Measurements from ENCODE around the gene LSMEM2. TPM values are rescaled to one million over a fixed set of nuclear protein-coding genes. Genes with fewer than 3 reads are reported as not detected.
A peak's percentile ranks its signal among the peaks of the same experiment; 100 is the strongest.

LSMEM2 gene
- total RNA-seq, 1 donor from 2014 or later: not detected

GRCh38 chr3:50324351-50325112, 45.6 kb downstream of the LSMEM2 start:
- H3K36me3 ChIP-seq: peaks cover 0 to 13% of the 10 kb centered on the region in 2 donors
- peaks cover 47% of the 10 kb centered on the region for H3K4me1 ChIP-seq
- H3K4me3 ChIP-seq: no peak overlapping the region
- H3K27me3 ChIP-seq: no peaks in the 10 kb centered on the region
- H3K9me3 ChIP-seq: no peaks in the 10 kb centered on the region
- DNase-seq (ENCODE audit: extremely low spot score in 2 of 2): no peak
- peak overlapping the region; percentile 90 for H3K27ac ChIP-seq
- TF ChIP-seq POLR2AphosphoS5 (IDR thresholded peaks at IDR 0.05; ENCODE audit: insufficient read depth in 1 of 2, low read depth in 1 of 2) (no peak), CTCF (IDR thresholded peaks at IDR 0.05) (peak; percentile 36 to 76 (median 74))
- intact Hi-C loops (cut with DNase I): loop anchor here (5.0 kb wide), 1 partner anchor 67 kb away; no protein-coding TSS in a partner anchor

- H3K4me1 ChIP-seq: peaks cover 42% of the 10 kb centered on the region
These were observed 46.2 kb downstream of the LSMEM2 start for GRCh38 chr3:50325113-50325480.

GRCh38 chr3:50325497-50326181, 46.8 kb downstream of the LSMEM2 start:
- Histone ChIP-seq H3K4me3 (no peak overlapping the region), H3K27ac (no peak overlapping the region), H3K4me1 (peaks cover 36% of the 10 kb centered on the region), H3K9me3 (no peaks in the 10 kb centered on the region), H3K27me3 (no peaks in the 10 kb centered on the region), H3K36me3 (peaks cover 0 to 23% of the 10 kb centered on the region in 2 donors)
- no peak for DNase-seq (ENCODE audit: extremely low spot score in 2 of 2)
- no peak for TF ChIP-seq CTCF (IDR thresholded peaks at IDR 0.05)
- TF ChIP-seq POLR2AphosphoS5 (IDR thresholded peaks at IDR 0.05; ENCODE audit: insufficient read depth in 1 of 2, low read depth in 1 of 2): no peak
- no peak for TF ChIP-seq POLR2A (IDR thresholded peaks at IDR 0.05)
- intact Hi-C loops (cut with DNase I): no loop called here

More at GRCh38 chr3:50325113-50325480, 46.2 kb downstream of the LSMEM2 start:
- Histone ChIP-seq H3K9me3 (no peaks in the 10 kb centered on the region), H3K36me3 (peaks cover 0 to 17% of the 10 kb centered on the region in 2 donors), H3K4me3 (no peak overlapping the region), H3K27me3 (no peaks in the 10 kb centered on the region), H3K27ac (no peak overlapping the region)
- DNase-seq (ENCODE audit: extremely low spot score in 2 of 2): no peak
- intact Hi-C loops (cut with DNase I): no loop called here
- no peak for TF ChIP-seq CTCF (IDR thresholded peaks at IDR 0.05)
- no peak for TF ChIP-seq POLR2AphosphoS5 (IDR thresholded peaks at IDR 0.05; ENCODE audit: insufficient read depth in 1 of 2, low read depth in 1 of 2)
- TF ChIP-seq POLR2A (IDR thresholded peaks at IDR 0.05): no peak

- intact Hi-C loops (cut with DNase I): no loop called here
- H3K9me3 ChIP-seq: no peaks in the 10 kb centered on the region
- H3K27me3 ChIP-seq: no peaks in the 10 kb centered on the region
- no peak overlapping the region for H3K4me3 ChIP-seq
- H3K36me3 ChIP-seq: peaks cover 0 to 28% of the 10 kb centered on the region in 2 donors
- peaks cover 35% of the 10 kb centered on the region for H3K4me1 ChIP-seq
- TF ChIP-seq POLR2AphosphoS5 (IDR thresholded peaks at IDR 0.05; ENCODE audit: insufficient read depth in 1 of 2, low read depth in 1 of 2) (no peak), POLR2A (IDR thresholded peaks at IDR 0.05) (no peak), CTCF (IDR thresholded peaks at IDR 0.05) (no peak)
- no peak for DNase-seq (ENCODE audit: extremely low spot score in 2 of 2)
- H3K27ac ChIP-seq: no peak overlapping the region
These were observed 47.3 kb downstream of the LSMEM2 start for GRCh38 chr3:50326182-50326541.

GRCh38 chr3:50327129-50327528, 48.2 kb downstream of the LSMEM2 start:
- peak overlapping the region; percentile 83 to 94 for H3K4me3 ChIP-seq
- no peak for DNase-seq (ENCODE audit: extremely low spot score in 2 of 2)
- H3K36me3 ChIP-seq: peaks cover 0 to 37% of the 10 kb centered on the region in 2 donors
- no peak for TF ChIP-seq CTCF (IDR thresholded peaks at IDR 0.05)
- no peak for TF ChIP-seq POLR2AphosphoS5 (IDR thresholded peaks at IDR 0.05; ENCODE audit: insufficient read depth in 1 of 2, low read depth in 1 of 2)
- no peak for TF ChIP-seq POLR2A (IDR thresholded peaks at IDR 0.05)
- peaks cover 30% of the 10 kb centered on the region for H3K4me1 ChIP-seq
- no peaks in the 10 kb centered on the region for H3K9me3 ChIP-seq
- no peaks in the 10 kb centered on the region for H3K27me3 ChIP-seq
- H3K27ac ChIP-seq: peak overlapping the region; percentile 63
- intact Hi-C loops (cut with DNase I): no loop called here

All from vagina (tissue), 2 donors.